ENCODE measurements around the gene PSME4. TPM values are rescaled to one million over a fixed set of nuclear protein-coding genes. Genes with fewer than 3 reads are reported as not detected.

The PSME4 gene
- total RNA-seq, 1 experiment from 2014 or later: 63.2 TPM

- intact Hi-C loops (cut with micrococcal nuclease; ENCODE audit: unreplicated experiment): no loop called here
Observed at GRCh38 chr2:53907582-53907981, 63.2 kb downstream of the PSME4 start.

GRCh38 chr2:53905396-53905795 lies 65.4 kb downstream of the PSME4 start:
- Histone ChIP-seq H3K4me1 (ENCODE audit: control insufficient read depth, insufficient read depth, low read length) (no peaks in the 10 kb centered on the region), H3K27me3 (ENCODE audit: control insufficient read depth, insufficient read depth, low read length) (no peaks in the 10 kb centered on the region), H3K9me3 (ENCODE audit: control insufficient read depth, insufficient read depth, low read depth, low read length) (no peaks in the 10 kb centered on the region), H3K36me3 (ENCODE audit: control insufficient read depth, insufficient read depth, low read length) (peaks cover 53% of the 10 kb centered on the region), H3K27ac (ENCODE audit: low read length) (no peak overlapping the region), H3K4me3 (ENCODE audit: low read depth in 2 of 2, low read length in 2 of 2) (no peak overlapping the region)
- ChIA-PET CTCF (no interaction called here), POLR2A (no interaction called here)
- intact Hi-C loops (cut with micrococcal nuclease; ENCODE audit: unreplicated experiment): no loop called here
- in situ Hi-C loops (cut with HindIII; ENCODE audit: low pct_unique_long_range_greater_than_20kb, low sequenced_read_pairs): no loop called here
- TF ChIP-seq TCF7L2 (IDR thresholded peaks at IDR 0.05; ENCODE audit: low read depth, low read length) (no peak), CTCF (IDR thresholded peaks at IDR 0.05) (no peak), POLR2AphosphoS5 (IDR thresholded peaks at IDR 0.05; ENCODE audit: low read depth, low read length) (no peak), REST (IDR thresholded peaks at IDR 0.05; ENCODE audit: insufficient read depth in 1 of 2, low read depth in 2 of 2, low read length in 1 of 2) (no peak), SIN3A (IDR thresholded peaks at IDR 0.05; ENCODE audit: borderline replicate concordance, insufficient read depth, low read depth, low read length) (no peak)
- BruUV-seq (replicated peaks): no TSS peak
- DNase-seq (ENCODE audit: low read depth, low spot score) (no peak), ATAC-seq (no peak)

More at GRCh38 chr2:53907582-53907981, 63.2 kb downstream of the PSME4 start:
- in situ Hi-C loops (cut with HindIII; ENCODE audit: low pct_unique_long_range_greater_than_20kb, low sequenced_read_pairs): no loop called here
- Histone ChIP-seq H3K27ac (ENCODE audit: low read length) (no peak overlapping the region), H3K4me1 (ENCODE audit: control insufficient read depth, insufficient read depth, low read length) (no peaks in the 10 kb centered on the region), H3K27me3 (ENCODE audit: control insufficient read depth, insufficient read depth, low read length) (no peaks in the 10 kb centered on the region), H3K9me3 (ENCODE audit: control insufficient read depth, insufficient read depth, low read depth, low read length) (no peaks in the 10 kb centered on the region), H3K36me3 (ENCODE audit: control insufficient read depth, insufficient read depth, low read length) (peaks cover 49% of the 10 kb centered on the region), H3K4me3 (ENCODE audit: low read depth in 2 of 2, low read length in 2 of 2) (no peak overlapping the region)
- no TSS peak for BruUV-seq (replicated peaks)
- POLR2A ChIA-PET: no interaction called here
- CTCF ChIA-PET: no interaction called here
- DNase-seq (ENCODE audit: low read depth, low spot score): no peak
- TF ChIP-seq CTCF (IDR thresholded peaks at IDR 0.05) (no peak), REST (IDR thresholded peaks at IDR 0.05; ENCODE audit: insufficient read depth in 1 of 2, low read depth in 2 of 2, low read length in 1 of 2) (no peak), TCF7L2 (IDR thresholded peaks at IDR 0.05; ENCODE audit: low read depth, low read length) (no peak), POLR2AphosphoS5 (IDR thresholded peaks at IDR 0.05; ENCODE audit: low read depth, low read length) (no peak), SIN3A (IDR thresholded peaks at IDR 0.05; ENCODE audit: borderline replicate concordance, insufficient read depth, low read depth, low read length) (no peak)
- ATAC-seq: no peak
